Keratinocyte (primary cell): ENCODE data around the gene IL1A.

Source experiments
- EZH2 ChIP-seq: IDR thresholded peaks from one replicate; pipeline ENCODE4 v1.6.1; 2012; ENCODE audit warnings: inconsistent platforms, mild to moderate bottlenecking, low read length, moderate library complexity
- TF ChIP-seq, protein P1 (sequence below), 3 experiments: IDR thresholded peaks in 1 of 3; conservative IDR thresholded peaks in 1 of 3; optimal IDR thresholded peaks in 1 of 3; 2 replicates in 2 of 3; 3 replicates in 1 of 3; pipeline versions ENCODE3 to v1.5.1; 2011; ENCODE audit warnings: low read length in 3 of 3, mild to moderate bottlenecking in 3 of 3, moderate library complexity in 2 of 3, control low read depth in 1 of 3, inconsistent platforms in 1 of 3; ENCODE audit not compliant: insufficient read depth in 2 of 3; ENCODE audit errors: extremely low read depth in 1 of 3

DNA sequence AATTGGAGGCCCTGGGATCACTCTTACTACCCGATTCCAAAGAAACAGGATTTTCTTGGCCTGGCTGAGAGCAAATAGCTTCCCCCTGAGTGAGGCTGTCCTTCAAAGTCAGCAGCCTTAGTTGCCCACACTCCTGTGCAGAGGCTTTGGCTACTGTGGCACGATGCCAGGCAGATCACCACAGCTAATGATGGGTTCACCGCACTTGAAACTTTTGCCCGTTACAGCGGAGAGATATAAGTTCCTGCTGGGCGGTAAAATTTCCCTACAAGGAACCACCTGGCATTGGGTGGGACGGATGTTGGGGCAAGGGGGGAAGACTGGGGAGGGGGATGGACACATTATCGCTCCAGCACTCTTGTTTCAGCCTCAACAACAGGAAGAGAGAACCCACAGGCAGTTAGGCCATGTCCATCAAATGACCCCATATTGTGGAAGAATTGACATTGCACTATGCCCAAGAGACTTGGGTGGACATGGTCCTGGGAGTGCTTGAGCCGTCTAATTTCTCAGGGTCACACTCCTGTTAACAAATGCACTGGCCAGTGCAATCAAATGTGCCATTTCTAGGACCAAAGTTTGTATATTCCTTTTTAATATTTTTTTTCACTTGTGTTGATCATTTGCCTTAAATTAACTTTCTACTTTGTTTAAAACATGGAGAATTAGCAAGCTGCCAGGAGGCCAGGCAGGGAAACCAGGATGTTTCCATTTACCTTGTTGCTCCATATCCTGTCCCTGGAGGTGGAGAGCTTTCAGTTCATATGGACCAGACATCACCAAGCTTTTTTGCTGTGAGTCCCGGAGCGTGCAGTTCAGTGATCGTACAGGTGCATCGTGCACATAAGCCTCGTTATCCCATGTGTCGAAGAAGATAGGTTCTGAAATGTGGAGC lies 47.9 kb upstream of the IL1A start:
- TF ChIP-seq, protein P1, sequence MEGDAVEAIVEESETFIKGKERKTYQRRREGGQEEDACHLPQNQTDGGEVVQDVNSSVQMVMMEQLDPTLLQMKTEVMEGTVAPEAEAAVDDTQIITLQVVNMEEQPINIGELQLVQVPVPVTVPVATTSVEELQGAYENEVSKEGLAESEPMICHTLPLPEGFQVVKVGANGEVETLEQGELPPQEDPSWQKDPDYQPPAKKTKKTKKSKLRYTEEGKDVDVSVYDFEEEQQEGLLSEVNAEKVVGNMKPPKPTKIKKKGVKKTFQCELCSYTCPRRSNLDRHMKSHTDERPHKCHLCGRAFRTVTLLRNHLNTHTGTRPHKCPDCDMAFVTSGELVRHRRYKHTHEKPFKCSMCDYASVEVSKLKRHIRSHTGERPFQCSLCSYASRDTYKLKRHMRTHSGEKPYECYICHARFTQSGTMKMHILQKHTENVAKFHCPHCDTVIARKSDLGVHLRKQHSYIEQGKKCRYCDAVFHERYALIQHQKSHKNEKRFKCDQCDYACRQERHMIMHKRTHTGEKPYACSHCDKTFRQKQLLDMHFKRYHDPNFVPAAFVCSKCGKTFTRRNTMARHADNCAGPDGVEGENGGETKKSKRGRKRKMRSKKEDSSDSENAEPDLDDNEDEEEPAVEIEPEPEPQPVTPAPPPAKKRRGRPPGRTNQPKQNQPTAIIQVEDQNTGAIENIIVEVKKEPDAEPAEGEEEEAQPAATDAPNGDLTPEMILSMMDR (optimal IDR thresholded peaks at IDR 0.05 in 1 of 3, IDR thresholded peaks at IDR 0.05 in 1 of 3, conservative IDR thresholded peaks at IDR 0.05 in 1 of 3; ENCODE audit: extremely low read depth in 1 of 3, insufficient read depth in 2 of 3, low read length in 3 of 3) = no peak
- no peak for TF ChIP-seq EZH2
